Stimulated activated CD4-positive, alpha-beta T cell treated with anti-CD3 and anti-CD28 coated beads, TNF-alpha, amount 100 ng/mL, for 24 hours (primary cell): ENCODE data around the gene NASP.

Source experiments
- DNase-seq, 3 experiments: peaks; one replicate each; pipeline ENCODE4 v3.0.0-alpha.2; 2020; ENCODE audit warnings: low read depth in 3 of 3

Gene NASP

DNA sequence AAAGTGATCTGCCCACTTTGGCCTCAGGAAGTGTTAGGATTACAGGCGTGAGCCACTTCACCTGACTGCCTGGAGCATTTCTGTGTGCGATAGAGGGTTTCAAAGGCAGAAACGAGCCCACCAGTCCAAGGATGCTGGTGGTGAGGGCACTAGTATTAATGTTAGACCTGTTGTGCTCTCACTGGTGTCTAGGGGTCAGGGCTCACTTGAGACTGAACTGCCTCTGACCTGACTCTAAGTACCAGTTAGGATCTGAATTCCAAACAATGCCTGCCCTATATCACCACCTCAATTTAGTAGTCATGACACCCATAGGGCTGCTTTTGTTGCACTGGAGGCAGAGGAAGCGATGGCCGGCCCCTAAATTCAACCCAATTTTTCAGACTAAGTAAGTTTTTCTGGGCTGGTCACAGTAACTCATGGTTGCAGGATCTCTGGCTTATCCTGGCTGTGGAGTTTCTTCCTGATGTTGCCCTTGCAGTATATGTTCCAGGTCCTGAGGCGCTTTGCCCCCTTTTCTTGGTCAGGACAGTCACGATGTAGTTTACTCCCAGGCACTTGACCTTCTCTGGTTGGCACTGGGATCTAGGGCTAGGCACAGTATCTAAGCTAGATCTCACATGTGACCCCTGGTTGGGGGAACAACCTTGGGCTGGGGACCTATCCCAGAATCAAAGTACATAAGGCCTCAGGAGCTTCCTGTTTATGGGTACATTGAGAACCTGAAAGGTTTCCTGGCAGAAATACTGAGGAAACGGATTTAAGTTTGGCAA lies 35.5 kb downstream of the NASP start:
- no peak for DNase-seq

DNA sequence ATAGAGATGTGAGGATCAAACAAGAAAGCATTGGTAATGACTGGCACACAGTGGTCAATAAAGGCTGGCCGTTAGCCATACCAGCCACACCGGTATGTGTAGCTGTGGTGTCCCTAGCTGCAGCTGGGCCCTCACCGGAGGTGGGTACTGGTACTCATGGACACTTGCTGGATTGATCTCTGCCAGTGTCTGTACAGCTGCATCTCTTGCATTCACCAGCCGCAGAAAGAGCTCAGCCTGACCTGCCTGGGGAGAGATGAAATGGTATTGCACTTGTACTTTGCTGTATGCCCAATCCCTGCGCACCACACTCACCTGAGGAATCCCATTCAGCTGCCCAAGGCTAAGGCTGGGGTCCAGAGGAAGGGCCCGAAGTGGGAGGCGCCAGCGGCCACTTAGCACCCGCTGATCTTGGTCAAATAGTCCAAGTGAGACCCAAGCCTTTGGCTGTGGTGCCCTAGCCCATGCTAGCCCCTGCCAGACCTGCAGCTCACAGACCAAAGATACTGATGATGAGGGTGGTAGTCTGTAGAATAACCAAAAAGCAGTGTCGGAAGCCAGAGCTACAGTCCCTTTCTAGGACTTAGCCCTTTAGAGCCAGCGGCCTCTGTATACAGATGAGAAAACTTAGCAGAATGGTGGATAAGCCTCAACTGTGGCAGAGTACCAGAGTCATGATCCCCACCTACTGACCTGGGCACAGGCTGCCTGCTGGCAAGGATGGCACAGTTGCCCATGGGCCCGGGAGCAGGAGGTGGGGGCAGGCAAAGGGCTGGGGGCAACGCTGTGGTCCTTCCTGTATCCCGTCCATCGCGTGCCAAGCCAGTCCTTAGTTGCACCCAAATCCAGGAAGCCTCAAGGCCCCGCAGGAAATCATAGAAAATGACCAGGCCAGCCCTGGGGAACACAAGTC lies 37.0 kb downstream of the NASP start:
- no peak for DNase-seq

DNA sequence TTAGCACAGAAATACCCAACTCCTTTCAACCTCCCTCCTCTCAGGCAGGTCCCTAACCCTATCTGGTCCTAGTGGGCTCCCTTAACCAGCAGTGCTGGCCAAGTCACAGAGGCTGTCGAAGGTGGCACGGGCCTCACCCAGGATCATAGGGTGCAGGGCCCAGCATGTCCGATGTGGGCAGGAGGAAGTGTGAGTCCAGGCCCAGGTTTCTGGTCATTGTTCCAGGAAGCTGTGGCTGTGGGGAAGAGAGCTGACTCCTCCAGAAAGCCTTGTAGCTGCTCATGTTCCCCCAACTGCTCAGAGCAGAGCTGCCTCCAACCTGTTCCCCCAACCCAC lies 37.6 kb downstream of the NASP start:
- no peak for DNase-seq

DNA sequence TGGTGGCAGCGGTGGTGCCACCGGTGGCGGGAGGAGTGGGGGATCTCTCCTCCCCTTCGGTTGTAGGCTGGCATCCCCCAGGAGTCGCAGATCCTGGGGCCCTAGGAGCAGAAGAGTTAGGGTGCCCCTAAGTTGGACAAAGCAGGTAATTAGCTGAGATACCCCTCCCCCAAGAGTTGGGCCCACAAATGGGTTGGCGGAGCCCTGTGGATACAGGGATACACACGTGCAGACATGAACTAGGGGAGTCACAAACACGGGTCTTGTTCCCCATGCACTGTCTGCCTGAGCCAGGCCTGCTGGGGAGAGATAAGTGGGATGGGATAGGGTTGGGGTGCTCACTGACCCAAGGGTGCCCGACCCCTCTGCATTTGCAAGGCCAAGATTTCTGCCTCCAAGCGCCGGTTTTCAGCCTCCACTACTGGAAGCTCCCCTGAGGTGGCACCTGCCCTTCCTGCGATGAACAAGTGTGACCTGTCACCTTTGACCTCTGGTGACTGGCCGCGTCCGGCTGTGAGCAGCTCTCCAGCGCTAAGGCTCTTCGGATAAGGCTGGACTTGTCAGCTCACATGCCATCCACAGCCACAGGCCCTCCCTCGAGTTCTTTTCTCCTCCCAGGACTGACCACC lies 38.2 kb downstream of the NASP start:
- no peak for DNase-seq

DNA sequence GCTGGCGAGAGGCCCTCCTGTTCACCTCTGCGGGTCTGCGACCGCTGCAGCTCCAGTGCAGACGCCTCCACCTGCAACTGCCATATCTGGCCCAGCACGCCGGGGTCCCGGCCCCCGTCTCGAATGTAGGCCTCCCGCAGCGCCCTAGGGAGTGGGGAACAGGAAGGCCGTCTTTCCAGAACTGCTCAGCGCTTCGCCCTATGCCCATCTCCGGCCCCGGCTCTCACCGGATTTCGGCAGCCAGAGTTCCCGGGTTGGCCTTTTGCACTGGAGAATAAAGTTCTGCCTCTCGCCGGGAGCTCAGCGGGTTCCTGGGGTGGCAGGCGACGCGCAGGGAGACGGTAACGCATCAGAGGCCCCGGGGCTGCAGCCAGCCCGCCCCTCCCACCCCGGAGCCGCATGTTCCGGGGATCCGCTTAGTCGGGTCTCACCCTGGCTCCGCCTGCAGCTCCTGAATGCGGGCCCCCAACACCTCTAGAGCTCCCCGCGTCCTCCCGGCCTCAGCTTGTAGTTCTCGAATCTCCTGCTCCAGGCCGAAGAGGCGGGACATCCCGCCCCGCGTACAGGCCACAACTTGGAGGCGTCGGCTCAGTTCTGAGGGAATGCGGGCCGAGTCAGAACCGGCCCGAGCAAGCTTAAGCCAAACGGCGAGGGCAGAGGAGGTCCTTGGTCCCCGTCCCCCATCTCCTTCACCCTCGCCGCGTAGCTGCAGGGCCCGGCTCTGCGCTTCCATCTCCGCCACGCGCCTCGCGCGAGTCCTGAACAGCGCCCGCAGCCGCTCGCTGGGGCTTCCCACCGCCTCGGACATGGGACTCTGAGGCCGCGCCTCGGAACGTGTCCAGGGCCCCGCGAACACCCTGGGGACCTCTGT lies 38.9 kb downstream of the NASP start:
- DNase-seq, result no peak

DNA sequence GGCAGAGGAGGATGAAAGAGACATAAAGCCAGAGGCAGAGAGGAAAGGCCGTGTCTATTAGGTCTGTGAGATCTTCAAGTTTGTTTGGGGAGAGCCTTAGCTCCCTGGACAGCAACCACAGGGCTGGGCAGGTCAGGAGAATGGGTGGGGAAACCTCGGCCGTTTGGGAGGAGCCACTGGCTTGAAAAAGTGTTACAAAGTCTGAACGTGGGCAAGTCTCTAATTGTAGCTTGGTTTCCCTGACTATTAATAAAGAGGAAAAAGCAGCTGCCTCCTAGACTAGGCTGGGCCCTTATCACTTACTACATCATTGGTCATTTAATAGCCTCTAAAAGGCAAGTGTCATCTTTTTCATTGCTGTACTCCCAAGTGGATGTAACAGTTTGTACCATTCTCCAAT lies 40.1 kb downstream of the NASP start, which contains the start of gene CCDC17:
CCDC17 (minus strand) TSS at position 83 of the 400 bp plus-strand sequence. CDS start 145 bp downstream, outside the sequence.
- DNase-seq, result no peak

DNA sequence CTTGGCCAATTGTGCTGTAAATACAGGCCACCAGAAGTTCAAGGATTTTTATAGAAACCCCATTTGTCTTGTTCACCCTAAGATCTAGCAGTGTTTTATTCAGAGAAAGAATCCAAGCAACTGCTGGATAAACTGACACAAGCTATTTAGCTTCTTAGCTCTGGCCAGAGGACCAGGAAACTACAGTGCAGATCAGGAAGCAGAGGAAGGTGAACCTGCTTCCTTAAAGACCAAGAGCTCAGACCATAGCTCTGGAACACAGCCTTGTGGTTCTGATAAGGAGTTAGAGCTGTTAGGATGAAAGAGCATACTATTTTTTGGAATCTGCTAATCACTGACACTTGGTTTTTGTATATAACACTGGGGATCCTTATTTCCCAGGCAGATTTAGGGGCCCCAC lies 45.2 kb downstream of the NASP start:
- DNase-seq, result no peak

DNA sequence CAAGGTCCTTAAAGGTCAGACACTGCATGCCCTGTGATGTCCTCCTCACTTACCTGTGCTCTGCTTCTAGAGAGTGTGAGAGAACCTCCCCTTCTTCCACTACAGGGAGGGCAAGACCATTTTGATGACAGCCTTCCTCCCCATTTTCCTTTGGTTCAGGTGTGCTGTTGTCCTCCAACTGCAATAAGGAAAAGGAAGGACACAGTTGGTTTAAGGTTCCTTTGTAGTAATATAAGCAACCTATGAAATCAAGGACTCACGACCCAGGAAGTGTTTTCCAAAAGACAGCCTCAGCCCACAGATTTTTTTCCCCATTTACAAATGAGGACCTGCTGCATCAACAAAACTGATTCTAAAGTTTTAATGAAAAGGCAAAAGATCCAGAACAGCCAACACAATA lies 46.6 kb downstream of the NASP start:
- no peak for DNase-seq

DNA sequence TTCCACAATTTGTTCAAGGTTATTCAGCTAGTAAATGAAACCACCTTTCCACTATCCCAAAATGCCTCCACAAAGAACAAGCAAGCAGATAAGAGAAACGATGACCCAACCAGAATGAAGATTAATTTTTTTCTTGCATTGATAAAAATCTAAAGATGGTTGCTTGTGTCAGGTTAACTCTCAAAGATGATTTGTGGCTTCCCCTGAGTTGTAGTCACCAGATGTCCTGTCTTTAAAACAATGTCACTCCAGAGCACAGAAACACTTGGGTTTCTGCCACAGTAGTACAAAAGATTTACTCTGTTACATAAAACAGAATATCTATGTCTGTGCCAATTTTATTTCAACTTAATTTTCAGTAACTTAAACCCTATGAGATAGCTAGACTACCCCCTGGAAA lies 51.4 kb downstream of the NASP start:
- no peak for DNase-seq

DNA sequence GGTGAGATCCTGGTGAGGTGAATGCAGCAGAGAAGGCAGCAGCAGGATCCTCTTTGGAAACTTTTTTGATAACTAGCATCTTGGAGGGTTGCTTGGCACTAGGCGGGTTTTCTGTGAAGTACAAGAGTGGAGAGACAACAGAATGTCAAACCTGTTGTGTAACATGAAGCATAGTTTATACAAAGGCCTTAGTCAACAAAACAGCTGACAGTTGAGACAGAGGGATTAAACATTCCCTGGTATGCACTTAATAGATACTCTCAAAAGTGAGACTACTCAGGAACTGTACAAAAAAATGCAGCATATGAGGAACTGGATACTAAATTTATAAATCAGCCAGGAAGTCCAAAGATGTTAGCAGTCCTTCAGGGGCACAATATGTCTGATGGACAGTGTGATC lies 56.5 kb downstream of the NASP start:
- no peak for DNase-seq

DNA sequence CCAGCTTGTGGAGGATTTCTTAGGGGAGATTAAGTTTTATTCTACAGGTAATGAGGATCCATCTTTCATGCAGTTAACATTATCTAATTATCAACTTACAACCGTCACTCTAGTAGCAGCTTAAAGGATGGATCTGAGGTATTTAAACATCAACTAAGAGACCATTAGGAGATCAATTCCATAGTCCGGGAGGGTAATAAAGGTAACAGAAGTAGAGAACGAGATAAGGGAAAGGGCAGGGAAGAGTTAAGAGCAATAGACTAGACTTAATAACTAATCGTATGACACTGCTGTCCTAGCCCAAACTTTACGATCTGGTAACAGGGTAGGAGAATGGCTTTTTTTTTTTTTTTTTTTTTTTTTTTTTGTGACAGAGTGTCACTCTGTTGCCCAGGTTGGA lies 59.5 kb downstream of the NASP start:
- no peak for DNase-seq

DNA sequence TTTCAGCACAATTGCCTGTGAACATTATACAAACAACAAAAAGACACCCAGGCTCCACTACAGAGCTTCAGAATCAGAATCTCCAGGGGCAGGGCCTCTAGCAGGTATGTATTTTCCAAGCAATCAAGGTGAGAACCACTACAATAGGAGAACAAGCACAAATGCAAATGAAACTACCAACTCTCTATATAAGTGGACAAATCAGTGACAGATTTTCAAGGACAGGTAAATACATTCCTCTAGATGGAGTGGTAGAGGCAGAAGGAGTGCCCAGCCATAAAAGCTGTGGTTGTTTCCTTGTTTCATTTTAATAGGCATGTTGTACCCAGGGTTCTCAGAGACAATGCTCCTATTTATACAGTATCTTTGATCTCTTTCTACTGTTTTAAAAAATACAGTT lies 60.1 kb downstream of the NASP start:
- no peak for DNase-seq

DNA sequence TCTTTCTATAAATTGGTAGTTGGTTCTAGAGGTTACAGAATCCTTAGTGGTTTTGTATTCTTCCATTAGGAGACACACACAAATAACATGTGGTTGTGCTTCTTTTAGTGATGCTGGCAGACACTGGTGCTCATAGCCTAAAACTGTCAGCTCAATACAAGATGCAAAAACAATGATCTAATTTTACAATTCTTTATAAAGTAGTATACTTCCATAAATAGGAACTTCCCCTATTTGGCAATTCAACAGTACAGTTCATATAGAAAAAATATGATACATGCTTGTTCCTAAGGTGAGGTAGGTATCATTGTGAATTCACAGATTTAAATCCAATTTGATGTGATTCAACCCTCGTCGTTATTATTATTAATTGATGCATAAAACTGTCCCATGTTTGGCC lies 60.8 kb downstream of the NASP start:
- DNase-seq, result no peak

DNA sequence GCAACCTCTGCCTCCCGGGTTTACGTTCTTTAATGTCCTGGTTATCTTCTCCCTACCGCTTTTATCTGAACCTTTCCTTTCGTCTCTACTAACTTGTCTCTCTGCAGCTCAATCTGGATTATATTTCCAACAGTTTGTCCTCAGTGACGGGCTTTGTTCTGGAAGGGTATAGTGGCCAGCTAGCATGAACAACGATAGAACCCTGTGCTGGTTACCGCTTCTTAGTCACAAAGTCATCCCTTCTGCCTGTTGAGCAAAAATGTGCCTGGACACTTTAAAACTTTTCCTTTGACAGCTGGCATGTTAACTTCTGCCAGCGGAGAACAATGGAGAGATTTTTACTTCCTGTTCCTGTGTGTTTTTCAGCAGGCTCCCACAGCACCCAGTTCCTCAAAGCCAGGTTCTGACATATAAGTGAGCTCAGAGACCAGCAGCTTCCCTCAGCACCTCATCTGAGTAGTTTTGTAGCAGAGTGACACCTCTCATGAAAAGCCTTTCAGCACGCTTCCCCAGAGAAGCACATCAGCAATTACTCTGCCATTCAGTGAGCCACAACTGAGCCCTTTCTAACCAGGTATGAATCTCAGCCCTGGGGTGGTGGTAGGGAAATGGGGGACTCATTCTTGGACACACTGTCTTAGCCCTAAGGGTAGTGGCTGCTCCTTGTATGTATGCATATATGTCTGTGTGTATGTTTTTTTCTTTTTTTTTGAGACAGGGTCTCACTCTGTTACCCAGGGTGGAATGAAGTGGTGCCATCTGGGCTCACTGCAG lies 63.6 kb downstream of the NASP start:
- DNase-seq, result no peak

DNA sequence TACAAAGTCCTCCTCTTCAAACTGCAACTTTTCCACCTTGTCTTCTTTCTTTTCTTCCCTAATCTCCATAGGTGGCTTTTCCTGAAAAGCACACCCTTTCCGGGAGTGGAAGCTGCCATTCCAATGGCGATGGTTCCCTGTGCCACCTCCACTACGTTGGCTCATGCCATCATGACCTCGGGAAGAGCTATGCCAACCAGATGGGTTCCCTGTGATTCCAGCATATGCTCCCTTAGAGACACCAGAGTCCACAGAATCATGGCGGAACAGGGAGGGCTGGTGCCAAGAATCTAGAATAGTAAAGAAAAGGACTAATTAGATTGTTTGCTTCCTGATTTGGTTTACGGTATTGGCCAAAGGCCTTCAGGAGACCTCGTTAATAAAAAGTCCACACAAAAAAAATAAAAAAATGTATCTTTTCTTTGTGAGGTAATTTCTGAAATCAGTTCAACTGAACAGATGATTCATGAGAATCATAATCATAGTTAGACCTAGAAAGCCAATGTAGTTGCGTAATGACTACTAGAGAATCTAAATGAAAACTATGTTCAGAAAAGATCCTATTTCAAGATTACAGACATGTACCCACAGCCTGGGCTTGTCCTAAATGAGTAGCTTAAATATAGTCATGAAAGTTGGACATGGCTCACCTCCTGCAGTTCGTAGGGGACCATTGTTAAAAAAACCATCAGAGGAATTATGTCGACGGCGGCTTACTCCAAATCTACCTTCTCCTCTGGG lies 70.9 kb downstream of the NASP start:
- DNase-seq, result no peak

DNA sequence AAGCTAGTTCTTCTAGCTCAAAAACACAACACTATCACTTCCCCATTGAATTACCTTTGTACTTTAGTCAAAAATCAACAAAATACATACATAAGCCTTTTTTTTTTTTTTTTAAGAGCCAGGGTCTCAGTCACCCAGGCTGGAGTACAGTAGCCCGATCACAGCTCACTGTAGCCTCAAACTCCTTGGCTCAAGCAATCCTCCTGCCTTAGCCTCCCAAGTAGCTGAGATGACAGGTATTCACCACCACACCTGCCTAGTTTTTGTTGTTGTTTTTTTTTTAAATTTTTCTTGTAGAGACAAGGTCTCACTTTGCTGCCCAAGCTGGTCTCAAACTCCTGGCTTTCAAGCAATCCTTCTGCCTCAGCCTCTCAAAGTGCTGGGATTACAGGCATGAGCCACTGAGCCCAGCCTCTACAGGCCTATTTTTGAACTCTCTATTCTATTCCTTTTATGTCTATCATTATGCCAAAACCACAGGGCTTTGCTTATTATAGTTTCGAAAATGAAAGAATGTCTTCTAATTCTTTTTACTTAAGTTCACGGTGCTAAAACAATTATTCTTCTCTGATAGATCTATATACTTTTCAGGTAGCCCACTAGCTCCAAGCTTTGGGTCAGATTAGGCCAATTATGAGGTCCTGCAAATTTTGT lies 72.9 kb downstream of the NASP start:
- DNase-seq, result no peak

DNA sequence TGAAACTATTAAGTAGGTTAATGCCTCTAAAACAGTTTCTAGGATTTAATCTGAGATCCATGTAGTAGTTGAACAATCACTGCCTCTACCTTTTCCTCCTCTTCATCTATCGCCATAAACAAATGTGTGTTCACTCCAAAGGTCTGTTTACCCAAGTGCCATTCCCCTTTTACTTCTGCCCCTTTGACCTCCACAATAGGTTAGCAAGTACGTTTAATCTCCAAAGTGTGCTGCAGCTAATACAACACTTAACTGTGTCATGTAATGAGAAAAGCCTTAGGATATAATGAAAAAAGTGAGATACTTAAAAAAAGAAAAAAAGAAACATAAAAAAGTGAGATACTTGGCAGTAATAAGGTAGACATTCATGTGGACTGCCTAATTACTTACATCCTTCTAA lies 74.3 kb downstream of the NASP start:
- no peak for DNase-seq

DNA sequence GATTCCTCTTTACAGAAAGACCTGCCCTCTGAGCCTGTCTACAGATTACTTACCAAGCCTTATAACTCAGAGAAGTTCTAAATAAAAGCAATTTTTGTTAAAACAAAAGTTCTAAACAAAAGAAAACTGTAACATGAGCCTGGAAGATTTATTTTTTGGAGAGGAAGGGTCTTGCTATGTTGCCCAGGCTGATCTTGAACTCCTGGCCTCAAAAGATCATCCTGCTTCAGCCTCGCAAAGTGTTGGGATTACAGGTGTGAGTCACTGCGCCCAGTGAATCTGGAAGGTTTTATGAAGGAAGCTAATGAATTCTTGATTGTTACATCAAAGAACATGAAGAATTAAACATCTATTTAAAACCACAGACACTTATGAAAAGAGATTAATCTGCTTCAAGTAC lies 75.4 kb downstream of the NASP start:
- DNase-seq, result no peak

DNA sequence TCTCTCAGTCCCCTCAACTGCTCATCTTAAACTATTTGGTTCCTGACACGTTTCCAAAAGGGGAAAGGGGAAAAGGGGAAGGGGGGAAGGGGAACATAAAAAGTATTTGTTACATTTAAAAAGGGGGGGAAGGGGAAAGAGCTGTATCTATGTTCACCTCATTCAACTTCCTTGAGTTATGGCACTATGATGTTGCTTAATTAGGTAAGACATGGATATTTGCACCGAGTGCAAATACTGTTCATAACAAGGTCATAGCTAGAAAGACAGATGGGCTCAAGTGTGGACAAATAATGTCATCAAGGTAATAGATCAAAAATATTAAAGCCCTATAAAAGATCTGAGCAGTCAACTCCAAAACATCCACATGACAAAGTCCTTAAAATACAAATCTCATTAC lies 76.5 kb downstream of the NASP start:
- no peak for DNase-seq

DNA sequence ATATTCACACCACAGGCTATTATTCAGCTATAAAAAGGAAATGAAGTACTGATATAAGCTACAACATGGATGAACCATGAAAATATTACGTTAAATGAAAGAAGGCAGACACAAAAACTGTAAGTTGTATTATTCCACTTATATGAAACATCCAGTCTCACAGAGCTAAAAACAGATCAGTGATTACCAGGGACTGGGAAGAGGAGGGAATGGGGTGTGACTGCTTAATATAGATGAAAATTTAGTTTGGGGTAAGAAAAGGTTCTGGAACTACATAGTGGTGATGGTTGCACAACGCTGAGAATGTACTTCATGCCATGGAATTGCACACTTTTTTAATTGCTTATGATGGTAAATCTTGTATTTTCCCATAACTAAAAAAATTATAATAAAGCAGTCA lies 83.0 kb downstream of the NASP start:
- DNase-seq, result no peak
